Measurements from ENCODE around the gene TMEM184B. TPM values are rescaled to one million over a fixed set of nuclear protein-coding genes. Genes with fewer than 3 reads are reported as not detected.

TMEM184B gene
- total RNA-seq, 1 experiment from 2014 or later = 89.7 TPM

DNA sequence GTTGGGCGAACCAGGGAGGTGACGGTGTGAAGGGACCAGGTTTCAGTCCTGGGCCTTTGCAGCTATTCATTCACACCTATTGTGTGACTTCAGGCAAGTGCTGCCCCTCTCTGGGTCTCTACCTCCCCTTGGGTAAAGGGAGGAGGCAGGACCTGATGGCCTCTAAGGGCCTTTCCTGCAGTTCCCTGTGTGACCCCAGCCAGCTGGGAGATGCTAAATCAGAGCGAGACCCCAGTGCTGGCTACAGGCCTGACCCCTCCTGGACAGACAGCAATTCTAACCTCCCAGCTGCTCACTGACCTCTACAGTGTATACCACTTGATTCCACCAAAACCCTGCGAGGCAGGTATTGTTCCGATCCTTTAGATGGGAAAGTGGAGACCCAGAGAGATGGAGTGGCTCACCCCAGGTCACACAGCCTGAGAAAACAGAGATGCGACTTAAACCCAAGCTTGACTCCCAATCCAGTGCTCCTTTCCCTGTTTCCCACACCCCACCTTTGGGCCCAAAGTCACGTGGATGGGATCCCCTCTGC lies 64.8 kb downstream of the TMEM184B start:
- Mint-ChIP-seq H3K27ac (no peak overlapping the region), H3K4me1 (peaks cover 3% of the 10 kb centered on the region), H3K36me3 (no peaks in the 10 kb centered on the region), H3K27me3 (ENCODE audit: low read depth) (peaks cover 43% of the 10 kb centered on the region), H3K4me3 (no peak overlapping the region), H3K9me3 (no peaks in the 10 kb centered on the region)
- POLR2A ChIA-PET = no interaction called here
- ATAC-seq = no peak
- TF ChIP-seq EMX1 (CRISPR knock-in tag; IDR thresholded peaks at IDR 0.05) (no peak), SMAD3 (CRISPR knock-in tag; IDR thresholded peaks at IDR 0.05; ENCODE audit: borderline replicate concordance) (no peak), OVOL2 (CRISPR knock-in tag; IDR thresholded peaks at IDR 0.05; ENCODE audit: borderline replicate concordance) (no peak), GRHL2 (CRISPR knock-in tag; IDR thresholded peaks at IDR 0.05; ENCODE audit: insufficient replicate concordance, severe bottlenecking) (no peak), ZNF232 (CRISPR knock-in tag; IDR thresholded peaks at IDR 0.05) (no peak), NFYB (CRISPR knock-in tag; conservative IDR thresholded peaks at IDR 0.05; ENCODE audit: low read depth) (no peak), TP53 (CRISPR knock-in tag; IDR thresholded peaks at IDR 0.05) (no peak)
- TF ChIP-seq, protein P1, sequence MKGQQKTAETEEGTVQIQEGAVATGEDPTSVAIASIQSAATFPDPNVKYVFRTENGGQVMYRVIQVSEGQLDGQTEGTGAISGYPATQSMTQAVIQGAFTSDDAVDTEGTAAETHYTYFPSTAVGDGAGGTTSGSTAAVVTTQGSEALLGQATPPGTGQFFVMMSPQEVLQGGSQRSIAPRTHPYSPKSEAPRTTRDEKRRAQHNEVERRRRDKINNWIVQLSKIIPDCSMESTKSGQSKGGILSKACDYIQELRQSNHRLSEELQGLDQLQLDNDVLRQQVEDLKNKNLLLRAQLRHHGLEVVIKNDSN (CRISPR knock-in tag; IDR thresholded peaks at IDR 0.05) = no peak
- TF ChIP-seq, protein P2, sequence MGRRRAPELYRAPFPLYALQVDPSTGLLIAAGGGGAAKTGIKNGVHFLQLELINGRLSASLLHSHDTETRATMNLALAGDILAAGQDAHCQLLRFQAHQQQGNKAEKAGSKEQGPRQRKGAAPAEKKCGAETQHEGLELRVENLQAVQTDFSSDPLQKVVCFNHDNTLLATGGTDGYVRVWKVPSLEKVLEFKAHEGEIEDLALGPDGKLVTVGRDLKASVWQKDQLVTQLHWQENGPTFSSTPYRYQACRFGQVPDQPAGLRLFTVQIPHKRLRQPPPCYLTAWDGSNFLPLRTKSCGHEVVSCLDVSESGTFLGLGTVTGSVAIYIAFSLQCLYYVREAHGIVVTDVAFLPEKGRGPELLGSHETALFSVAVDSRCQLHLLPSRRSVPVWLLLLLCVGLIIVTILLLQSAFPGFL (CRISPR knock-in tag; IDR thresholded peaks at IDR 0.05; ENCODE audit: borderline replicate concordance) = no peak
- CTCF ChIA-PET = interaction anchor here (0.9 to 1.8 kb wide), 4 partner anchors 32 to 156 kb away, joined by 3 to 12 read pairs (median 4); no protein-coding TSS in a partner anchor
- no peak for DNase-seq (ENCODE audit: low spot score)

DNA sequence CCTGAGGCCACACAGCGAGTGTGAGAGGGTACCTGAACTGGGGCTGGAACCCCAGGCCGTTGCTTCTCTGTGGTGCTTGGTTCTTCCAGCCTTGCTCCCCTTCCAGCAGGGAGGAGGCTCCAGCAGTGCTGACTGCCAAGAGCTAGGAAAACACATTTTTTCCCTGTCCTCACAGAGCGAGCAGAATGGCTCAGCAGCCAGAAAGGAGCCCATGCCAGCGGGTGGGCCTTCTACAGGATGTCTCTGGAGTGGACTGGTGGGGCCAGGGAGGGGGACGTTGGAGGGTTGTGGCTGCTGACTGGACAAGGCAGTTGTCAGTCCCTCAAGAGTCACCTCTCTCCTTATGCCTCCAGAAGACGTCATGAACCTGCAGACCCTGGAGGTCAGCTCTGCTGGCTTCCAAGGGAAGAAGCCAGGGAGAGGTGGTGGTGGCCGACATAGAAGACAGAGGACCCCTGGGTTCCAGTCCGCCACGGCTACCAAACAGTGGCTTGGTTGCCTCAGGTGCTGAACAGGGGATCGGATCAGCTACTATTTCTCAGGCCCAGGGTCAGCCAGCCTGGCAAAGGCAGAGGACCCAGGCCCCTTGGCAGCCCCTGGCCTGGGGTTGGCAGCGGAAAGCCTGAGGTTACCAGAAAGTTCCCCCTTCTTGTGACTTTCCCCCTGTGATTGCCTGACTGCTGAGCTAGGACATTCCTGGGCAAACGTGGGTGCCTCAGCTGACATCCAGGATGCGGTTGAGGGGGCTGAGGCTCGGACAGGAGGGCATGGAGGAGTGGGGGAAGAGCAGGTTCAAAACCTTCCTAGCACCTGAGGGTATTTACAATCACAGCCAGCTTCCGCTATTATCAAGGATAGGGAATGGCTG lies 67.3 kb downstream of the TMEM184B start:
- no peak for ATAC-seq
- CTCF ChIA-PET = interaction anchor here (0.7 to 2.3 kb wide), 2 partner anchors 9 to 13 kb away, joined by 3 to 6 read pairs; no protein-coding TSS in a partner anchor
- POLR2A ChIA-PET = no interaction called here
- TF ChIP-seq NFYB (CRISPR knock-in tag; conservative IDR thresholded peaks at IDR 0.05; ENCODE audit: low read depth) (no peak), JAZF1 (CRISPR knock-in tag; IDR thresholded peaks at IDR 0.05) (no peak), GRHL2 (CRISPR knock-in tag; IDR thresholded peaks at IDR 0.05; ENCODE audit: insufficient replicate concordance, severe bottlenecking) (no peak), NFATC4 (CRISPR knock-in tag; IDR thresholded peaks at IDR 0.05) (no peak), CREM (CRISPR knock-in tag; IDR thresholded peaks at IDR 0.05) (no peak), ZNF263 (CRISPR knock-in tag; IDR thresholded peaks at IDR 0.05; ENCODE audit: low read depth) (no peak), RELA (CRISPR knock-in tag; IDR thresholded peaks at IDR 0.05; ENCODE audit: borderline replicate concordance) (no peak)
- TF ChIP-seq, protein P3, sequence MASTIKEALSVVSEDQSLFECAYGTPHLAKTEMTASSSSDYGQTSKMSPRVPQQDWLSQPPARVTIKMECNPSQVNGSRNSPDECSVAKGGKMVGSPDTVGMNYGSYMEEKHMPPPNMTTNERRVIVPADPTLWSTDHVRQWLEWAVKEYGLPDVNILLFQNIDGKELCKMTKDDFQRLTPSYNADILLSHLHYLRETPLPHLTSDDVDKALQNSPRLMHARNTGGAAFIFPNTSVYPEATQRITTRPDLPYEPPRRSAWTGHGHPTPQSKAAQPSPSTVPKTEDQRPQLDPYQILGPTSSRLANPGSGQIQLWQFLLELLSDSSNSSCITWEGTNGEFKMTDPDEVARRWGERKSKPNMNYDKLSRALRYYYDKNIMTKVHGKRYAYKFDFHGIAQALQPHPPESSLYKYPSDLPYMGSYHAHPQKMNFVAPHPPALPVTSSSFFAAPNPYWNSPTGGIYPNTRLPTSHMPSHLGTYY (CRISPR knock-in tag; IDR thresholded peaks at IDR 0.05) = no peak
- TF ChIP-seq, protein P4, sequence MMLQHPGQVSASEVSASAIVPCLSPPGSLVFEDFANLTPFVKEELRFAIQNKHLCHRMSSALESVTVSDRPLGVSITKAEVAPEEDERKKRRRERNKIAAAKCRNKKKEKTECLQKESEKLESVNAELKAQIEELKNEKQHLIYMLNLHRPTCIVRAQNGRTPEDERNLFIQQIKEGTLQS (CRISPR knock-in tag; conservative IDR thresholded peaks at IDR 0.05) = no peak
- TF ChIP-seq, protein P5, sequence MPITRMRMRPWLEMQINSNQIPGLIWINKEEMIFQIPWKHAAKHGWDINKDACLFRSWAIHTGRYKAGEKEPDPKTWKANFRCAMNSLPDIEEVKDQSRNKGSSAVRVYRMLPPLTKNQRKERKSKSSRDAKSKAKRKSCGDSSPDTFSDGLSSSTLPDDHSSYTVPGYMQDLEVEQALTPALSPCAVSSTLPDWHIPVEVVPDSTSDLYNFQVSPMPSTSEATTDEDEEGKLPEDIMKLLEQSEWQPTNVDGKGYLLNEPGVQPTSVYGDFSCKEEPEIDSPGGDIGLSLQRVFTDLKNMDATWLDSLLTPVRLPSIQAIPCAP (CRISPR knock-in tag; IDR thresholded peaks at IDR 0.05) = no peak
- TF ChIP-seq, protein P6, sequence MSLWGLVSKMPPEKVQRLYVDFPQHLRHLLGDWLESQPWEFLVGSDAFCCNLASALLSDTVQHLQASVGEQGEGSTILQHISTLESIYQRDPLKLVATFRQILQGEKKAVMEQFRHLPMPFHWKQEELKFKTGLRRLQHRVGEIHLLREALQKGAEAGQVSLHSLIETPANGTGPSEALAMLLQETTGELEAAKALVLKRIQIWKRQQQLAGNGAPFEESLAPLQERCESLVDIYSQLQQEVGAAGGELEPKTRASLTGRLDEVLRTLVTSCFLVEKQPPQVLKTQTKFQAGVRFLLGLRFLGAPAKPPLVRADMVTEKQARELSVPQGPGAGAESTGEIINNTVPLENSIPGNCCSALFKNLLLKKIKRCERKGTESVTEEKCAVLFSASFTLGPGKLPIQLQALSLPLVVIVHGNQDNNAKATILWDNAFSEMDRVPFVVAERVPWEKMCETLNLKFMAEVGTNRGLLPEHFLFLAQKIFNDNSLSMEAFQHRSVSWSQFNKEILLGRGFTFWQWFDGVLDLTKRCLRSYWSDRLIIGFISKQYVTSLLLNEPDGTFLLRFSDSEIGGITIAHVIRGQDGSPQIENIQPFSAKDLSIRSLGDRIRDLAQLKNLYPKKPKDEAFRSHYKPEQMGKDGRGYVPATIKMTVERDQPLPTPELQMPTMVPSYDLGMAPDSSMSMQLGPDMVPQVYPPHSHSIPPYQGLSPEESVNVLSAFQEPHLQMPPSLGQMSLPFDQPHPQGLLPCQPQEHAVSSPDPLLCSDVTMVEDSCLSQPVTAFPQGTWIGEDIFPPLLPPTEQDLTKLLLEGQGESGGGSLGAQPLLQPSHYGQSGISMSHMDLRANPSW (CRISPR knock-in tag; conservative IDR thresholded peaks at IDR 0.05; ENCODE audit: low read depth) = no peak
- TF ChIP-seq, protein P7, sequence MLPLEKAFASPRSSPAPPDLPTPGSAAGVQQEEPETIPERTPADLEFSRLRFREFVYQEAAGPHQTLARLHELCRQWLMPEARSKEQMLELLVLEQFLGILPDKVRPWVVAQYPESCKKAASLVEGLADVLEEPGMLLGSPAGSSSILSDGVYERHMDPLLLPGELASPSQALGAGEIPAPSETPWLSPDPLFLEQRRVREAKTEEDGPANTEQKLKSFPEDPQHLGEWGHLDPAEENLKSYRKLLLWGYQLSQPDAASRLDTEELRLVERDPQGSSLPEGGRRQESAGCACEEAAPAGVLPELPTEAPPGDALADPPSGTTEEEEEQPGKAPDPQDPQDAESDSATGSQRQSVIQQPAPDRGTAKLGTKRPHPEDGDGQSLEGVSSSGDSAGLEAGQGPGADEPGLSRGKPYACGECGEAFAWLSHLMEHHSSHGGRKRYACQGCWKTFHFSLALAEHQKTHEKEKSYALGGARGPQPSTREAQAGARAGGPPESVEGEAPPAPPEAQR (CRISPR knock-in tag; IDR thresholded peaks at IDR 0.05) = no peak
- TF ChIP-seq, protein P8, sequence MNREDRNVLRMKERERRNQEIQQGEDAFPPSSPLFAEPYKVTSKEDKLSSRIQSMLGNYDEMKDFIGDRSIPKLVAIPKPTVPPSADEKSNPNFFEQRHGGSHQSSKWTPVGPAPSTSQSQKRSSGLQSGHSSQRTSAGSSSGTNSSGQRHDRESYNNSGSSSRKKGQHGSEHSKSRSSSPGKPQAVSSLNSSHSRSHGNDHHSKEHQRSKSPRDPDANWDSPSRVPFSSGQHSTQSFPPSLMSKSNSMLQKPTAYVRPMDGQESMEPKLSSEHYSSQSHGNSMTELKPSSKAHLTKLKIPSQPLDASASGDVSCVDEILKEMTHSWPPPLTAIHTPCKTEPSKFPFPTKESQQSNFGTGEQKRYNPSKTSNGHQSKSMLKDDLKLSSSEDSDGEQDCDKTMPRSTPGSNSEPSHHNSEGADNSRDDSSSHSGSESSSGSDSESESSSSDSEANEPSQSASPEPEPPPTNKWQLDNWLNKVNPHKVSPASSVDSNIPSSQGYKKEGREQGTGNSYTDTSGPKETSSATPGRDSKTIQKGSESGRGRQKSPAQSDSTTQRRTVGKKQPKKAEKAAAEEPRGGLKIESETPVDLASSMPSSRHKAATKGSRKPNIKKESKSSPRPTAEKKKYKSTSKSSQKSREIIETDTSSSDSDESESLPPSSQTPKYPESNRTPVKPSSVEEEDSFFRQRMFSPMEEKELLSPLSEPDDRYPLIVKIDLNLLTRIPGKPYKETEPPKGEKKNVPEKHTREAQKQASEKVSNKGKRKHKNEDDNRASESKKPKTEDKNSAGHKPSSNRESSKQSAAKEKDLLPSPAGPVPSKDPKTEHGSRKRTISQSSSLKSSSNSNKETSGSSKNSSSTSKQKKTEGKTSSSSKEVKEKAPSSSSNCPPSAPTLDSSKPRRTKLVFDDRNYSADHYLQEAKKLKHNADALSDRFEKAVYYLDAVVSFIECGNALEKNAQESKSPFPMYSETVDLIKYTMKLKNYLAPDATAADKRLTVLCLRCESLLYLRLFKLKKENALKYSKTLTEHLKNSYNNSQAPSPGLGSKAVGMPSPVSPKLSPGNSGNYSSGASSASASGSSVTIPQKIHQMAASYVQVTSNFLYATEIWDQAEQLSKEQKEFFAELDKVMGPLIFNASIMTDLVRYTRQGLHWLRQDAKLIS (CRISPR knock-in tag; IDR thresholded peaks at IDR 0.05; ENCODE audit: borderline replicate concordance) = no peak

More for the DNA sequence above, 67.3 kb downstream of the TMEM184B start:
- no peak for DNase-seq (ENCODE audit: low spot score)
- Mint-ChIP-seq H3K4me1 (peaks cover 12% of the 10 kb centered on the region), H3K36me3 (no peaks in the 10 kb centered on the region), H3K9me3 (no peaks in the 10 kb centered on the region), H3K4me3 (no peak overlapping the region), H3K27ac (no peak overlapping the region), H3K27me3 (ENCODE audit: low read depth) (peaks cover 41% of the 10 kb centered on the region)

Measured in WTC11 (cell line).